GM12874 (cell line): Measurements from ENCODE around the gene RPTN.

Experiments
- TF ChIP-seq, protein P1 (sequence below): IDR thresholded peaks from 2 replicates; pipeline ENCODE4 v1.5.1; 2011; ENCODE audit warnings: low read depth, mild to moderate bottlenecking, control low read depth, low read length, moderate library complexity; ENCODE audit not compliant: insufficient read depth

The RPTN gene, protein sequence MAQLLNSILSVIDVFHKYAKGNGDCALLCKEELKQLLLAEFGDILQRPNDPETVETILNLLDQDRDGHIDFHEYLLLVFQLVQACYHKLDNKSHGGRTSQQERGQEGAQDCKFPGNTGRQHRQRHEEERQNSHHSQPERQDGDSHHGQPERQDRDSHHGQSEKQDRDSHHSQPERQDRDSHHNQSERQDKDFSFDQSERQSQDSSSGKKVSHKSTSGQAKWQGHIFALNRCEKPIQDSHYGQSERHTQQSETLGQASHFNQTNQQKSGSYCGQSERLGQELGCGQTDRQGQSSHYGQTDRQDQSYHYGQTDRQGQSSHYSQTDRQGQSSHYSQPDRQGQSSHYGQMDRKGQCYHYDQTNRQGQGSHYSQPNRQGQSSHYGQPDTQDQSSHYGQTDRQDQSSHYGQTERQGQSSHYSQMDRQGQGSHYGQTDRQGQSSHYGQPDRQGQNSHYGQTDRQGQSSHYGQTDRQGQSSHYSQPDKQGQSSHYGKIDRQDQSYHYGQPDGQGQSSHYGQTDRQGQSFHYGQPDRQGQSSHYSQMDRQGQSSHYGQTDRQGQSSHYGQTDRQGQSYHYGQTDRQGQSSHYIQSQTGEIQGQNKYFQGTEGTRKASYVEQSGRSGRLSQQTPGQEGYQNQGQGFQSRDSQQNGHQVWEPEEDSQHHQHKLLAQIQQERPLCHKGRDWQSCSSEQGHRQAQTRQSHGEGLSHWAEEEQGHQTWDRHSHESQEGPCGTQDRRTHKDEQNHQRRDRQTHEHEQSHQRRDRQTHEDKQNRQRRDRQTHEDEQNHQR

GRCh38 chr1:152159144-152159543 lies at the start of gene RPTN:
TSS of gene RPTN (minus strand) at chr1:152159228. CDS start at chr1:152157889, 1,339 bp downstream.
- TF ChIP-seq, protein P1, sequence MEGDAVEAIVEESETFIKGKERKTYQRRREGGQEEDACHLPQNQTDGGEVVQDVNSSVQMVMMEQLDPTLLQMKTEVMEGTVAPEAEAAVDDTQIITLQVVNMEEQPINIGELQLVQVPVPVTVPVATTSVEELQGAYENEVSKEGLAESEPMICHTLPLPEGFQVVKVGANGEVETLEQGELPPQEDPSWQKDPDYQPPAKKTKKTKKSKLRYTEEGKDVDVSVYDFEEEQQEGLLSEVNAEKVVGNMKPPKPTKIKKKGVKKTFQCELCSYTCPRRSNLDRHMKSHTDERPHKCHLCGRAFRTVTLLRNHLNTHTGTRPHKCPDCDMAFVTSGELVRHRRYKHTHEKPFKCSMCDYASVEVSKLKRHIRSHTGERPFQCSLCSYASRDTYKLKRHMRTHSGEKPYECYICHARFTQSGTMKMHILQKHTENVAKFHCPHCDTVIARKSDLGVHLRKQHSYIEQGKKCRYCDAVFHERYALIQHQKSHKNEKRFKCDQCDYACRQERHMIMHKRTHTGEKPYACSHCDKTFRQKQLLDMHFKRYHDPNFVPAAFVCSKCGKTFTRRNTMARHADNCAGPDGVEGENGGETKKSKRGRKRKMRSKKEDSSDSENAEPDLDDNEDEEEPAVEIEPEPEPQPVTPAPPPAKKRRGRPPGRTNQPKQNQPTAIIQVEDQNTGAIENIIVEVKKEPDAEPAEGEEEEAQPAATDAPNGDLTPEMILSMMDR, result no peak

GRCh38 chr1:152198982-152199381 lies 40.0 kb upstream of the RPTN start:
- TF ChIP-seq, protein P1, result no peak

DNA sequence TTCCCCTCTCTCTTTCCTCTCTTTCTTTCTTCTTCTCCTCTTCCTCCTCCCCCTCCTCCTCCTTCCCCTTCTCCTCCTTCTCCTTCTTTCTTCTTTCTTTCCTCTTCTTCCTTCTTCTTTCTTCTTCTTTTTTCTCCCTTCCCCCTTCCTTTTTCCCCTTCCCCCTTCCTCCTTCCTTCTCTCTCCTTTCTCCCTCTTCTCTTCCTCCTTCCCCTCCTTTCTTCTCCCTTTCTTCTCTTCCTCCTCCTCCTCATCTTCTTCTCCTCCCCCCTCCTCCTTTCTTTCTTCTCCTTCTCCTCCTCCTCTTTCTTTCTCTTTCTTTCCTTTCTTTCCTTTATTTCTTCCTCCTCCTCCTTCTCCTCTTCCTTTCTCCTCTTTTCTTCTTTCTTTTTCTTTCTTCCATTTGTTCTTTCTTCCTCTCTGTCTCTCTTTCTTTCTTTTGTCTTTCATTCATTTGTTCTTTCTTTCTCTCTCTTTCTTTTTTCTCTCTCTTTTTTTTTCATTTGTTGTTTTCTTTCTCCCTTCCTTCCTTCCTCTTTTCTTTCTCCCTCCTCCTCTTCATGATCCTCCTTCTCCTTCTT lies 38.4 kb upstream of the RPTN start:
- TF ChIP-seq, protein P1, result no peak

DNA sequence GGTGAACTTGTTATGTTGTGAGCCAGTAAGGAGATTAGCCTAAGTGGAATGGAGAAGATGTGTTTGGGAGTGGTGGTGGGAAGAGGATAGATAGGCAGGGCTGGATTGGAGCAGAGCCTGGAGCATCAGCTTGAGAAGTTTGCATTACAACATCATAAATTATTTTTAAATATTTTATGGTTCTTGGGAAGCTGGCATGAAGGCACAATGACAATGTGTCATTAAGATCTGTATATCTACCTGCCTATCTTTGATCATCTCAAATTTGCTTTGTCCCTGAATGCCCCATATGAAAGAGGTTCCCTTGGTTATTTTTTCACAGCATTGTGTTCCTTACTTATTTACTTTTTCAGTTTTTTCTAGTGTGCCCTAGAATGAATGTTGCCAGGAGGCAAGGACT lies 32.7 kb upstream of the RPTN start:
- TF ChIP-seq, protein P1, result no peak

GRCh38 chr1:152191260-152191659 lies 32.2 kb upstream of the RPTN start:
- TF ChIP-seq, protein P1, result no peak

- TF ChIP-seq, protein P1, result no peak
These were observed 31.6 kb upstream of the RPTN start for GRCh38 chr1:152190589-152190988.
